ENCODE results near the gene RPTOR.

RPTOR gene

GRCh38 chr17:80924807-80925610 is 380.4 kb downstream of the RPTOR start:
- no peak for DNase-seq

- DNase-seq = no peak
Measured at GRCh38 chr17:80925688-80926335, 381.2 kb downstream of the RPTOR start.

- DNase-seq = no peak
Measured at GRCh38 chr17:80926591-80927250, 382.1 kb downstream of the RPTOR start.

- no peak for DNase-seq
Measured at GRCh38 chr17:80927791-80928216, 383.2 kb downstream of the RPTOR start.

DNA sequence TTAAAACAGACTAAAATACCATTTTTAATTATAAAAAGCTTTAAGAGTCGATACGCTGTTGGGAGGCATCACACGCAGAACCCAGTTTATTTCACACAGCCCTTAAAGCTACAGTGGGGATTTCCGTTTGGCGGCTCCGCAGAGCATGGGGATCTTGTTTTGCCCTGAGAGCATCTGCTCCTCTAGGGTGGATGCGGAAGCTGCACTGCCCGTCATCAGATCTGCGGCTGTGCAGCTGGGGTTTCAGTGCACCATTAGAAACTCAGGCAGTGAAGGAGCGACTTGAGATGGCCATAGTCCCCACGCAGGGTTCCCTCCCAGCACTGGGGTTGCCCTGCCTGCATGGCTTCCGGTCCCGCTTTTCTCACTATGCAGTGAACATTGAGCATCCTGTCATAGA is 384.8 kb downstream of the RPTOR start:
- DNase-seq = no peak

DNA sequence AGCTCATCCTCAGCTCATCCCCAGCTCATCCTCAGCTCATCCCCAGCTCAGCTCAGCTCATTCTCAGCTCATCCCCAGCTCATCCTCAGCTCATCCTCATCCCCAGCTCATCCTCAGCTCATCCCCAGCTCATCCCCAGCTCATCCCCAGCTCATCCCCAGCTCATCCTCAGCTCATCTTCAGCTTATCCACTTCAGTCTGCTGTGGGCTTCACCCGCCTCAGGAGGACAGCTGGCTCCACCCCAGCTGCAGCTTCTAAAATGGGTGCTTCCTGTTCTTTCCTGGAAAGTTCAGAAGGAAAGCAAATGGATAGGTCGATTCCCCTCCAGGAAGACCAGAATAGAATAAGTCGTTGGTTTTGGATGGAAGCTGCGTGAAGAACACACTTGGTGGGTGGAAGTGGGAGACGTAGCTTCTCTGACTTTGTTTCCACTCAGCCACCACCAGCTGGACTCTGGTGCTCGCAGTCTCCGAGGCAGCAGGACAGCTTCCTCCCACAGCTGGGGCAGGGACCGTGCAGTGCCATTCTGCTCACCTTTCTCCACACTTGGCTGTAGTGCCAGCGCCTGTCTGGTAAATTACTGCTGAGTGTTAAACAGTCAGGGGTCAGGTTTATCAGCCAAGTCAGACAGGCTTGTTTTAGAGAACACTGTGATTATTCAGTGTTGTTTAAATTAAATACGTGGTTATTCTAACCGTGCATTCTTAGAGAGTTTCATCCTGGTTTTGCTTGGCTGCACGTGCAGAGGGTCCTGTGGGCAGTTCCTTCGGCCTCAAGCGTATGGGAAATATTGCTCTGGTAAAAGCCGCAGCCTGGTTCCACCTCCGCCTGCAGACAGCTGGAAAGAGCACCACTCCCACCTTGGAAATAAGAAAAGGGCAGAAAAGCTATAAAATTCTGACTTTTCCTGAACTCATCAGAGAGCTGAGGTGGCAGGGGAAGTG is 386.0 kb downstream of the RPTOR start:
- DNase-seq = no peak

- DNase-seq = peak; percentile 6
Measured at GRCh38 chr17:80931421-80932265, 387.0 kb downstream of the RPTOR start.

DNA sequence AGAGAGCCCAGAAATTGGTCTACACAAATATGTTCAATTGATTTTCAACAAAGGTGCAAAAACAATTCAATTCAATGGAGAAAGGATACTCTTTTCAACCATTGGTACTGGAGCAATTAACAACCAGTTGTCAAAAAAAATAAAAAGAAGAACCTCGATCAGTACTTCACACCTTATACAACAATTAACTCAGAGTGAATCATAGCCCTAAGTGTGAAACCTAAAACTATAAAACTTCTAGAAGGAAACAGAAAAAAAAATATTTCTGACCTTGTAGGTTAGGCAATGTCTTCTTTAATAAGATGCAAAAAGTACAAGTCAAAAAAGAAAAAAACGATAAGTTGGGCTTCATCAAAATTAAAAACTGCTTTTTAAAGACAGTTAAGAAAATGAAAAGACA is 390.9 kb downstream of the RPTOR start:
- no peak for DNase-seq

DNA sequence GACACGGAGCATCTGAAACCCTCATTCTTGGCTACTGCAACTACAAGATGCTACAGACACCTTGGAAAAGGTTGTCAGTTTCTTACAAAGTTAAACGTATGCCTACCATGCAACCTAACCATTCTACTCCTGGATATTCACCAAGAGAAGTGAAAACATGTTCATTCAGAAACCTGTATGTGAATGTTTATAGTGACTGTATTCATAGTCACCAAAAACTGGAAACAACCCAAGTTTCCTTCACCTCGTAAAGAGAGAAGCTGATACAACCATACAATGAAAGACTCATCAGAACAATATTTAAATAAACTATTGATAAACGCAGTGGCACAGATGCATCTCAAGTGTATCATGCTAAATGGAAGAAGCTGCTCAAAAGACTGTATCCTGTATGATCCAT is 391.6 kb downstream of the RPTOR start:
- no peak for DNase-seq

DNA sequence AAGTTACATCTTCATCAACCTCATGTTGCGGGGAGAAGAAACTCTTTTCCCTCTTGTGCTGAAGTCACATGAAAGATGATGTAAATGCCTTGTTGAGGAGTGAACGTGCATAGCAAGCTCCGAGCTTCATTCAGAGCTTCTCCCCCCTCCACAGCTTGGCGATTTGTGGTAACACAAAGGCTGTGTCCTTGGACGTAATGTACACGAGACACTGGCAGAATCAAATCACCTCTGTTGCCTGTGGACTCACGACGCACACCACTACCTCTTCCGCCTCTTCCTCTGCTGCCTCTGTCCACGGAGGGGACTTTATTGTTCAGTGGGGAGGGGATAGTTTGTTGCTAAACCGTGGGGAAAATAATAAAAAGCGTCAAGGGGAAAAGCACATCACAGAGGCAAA is 392.1 kb downstream of the RPTOR start:
- peak; percentile 31 for DNase-seq

DNA sequence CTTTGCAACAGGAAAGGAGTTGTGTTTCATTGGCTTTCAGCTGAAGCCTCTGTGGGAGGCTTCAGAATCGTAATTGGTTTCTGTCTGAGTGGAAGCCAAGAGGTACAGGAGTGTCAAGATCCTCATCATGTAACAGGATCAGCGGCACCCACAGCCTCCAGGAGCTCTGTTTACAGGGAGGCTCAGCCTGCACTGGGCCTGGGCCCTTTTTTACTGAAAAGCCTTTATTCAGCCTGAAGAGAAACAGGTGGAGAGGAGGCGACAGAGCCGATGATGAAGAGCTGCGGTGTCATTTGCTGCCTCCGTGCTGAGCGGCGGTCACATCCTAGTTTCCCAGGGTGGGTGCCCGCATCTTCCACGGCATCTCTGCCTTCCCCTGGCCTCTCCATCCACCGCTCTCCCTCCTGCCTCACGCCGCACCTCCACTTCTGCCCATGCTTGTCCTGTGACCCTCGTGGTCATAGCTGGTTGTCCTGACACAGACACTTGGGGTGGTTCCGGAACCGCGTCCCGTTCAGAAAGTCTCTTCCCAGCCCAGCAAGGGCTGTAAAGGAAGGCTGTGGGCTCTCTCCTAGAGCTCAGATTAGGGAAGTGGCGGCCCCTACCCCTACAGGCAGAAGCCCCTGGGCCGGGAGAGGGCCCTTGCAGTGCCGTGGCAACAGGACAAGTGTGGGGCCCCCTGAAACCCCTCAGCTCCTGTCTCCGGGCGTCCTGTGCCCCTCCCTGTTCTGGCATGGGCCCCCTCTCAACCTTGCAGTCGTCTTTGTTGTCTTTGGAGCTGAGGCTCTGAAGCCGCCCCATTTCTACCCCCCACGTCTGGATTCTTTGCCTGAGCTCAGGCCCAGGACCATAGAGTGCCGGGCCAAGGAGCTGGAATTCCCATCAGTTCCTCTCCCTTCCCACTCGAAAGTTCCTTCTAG is 393.1 kb downstream of the RPTOR start:
- DNase-seq = peak; percentile 79

GRCh38 chr17:80938556-80938955 is 393.9 kb downstream of the RPTOR start:
- no peak for DNase-seq

DNA sequence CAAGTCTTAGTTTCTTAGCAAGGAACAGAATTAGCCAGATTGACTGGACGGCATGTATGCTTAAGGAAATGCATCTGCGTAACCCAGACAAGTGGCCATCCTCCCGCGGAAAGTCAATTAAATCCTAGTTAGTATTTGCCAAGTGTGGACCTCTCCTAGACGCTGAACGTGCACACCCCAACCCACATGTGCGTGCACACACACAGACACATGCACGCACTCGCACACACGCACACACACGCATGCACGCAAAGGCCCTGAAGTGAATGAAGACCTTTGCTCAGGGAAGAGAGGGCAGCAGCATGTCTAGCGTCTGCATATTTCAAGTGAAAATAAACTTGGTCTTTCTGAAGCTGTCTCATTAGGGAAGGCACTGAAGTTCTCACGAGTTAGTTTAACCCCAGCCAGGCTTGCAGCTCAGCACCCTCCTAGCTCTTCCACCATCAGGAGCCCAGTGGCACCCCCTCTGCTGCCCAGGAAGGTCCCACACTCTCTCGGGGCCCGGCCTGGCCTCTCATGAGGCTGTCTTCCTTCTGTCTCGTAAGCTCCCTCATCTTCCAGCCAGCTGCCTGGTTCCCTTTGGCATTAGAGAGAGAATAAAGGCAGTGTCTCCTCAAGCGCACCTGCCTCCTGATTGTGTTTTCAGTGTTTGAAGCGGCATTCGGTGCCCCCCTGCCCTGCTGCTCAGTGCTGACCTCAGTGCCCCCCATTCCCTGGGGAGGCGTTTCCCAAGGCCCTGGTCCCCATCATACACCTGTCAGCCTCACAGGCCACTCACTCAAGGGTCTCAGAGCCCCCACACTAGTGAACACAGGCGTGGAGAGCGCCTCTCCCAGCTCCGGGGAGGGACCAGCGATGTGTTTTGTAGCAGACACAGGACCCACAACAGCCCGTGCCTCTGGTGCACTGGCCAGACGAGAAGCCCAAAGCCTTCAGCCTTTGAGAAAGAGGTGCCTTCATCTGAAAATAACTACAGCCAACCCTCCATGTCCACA is 394.8 kb downstream of the RPTOR start:
- DNase-seq = no peak

GRCh38 chr17:80940171-80941123 is 395.8 kb downstream of the RPTOR start:
- peak; percentile 7 for DNase-seq

DNA sequence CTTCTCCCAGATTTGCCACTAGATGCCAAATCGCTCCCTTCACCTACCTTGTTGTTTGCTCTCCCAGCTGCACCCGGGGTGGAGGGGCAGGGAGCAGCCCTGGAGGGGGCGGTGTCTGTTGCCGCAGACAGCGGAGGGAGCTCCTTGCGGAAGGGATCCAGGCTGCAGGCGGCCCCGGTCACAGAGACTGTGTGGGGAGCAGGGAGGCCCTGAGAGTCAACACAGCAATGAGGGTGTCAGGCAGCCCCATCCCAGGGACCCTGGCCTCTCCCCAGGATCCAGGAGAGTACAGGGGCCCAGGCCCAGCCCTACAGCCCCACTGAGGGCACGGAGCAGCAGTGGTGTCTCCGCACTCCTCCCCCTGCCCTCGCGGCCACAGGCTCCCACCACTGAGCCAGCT is 396.5 kb downstream of the RPTOR start:
- no peak for DNase-seq

- no peak for DNase-seq
Measured at GRCh38 chr17:80941743-80942422, 397.2 kb downstream of the RPTOR start.

Data from NCI-H2107 (cell line).